Measurements from ENCODE around the gene RUNX1. TPM values are rescaled to one million over a fixed set of nuclear protein-coding genes. Genes with fewer than 3 reads are reported as not detected.

Gene RUNX1
- total RNA-seq, 1 donor from 2014 or later: 92.1 TPM

- CTCF ChIA-PET: interaction anchor here (0.5 kb wide), 1 partner anchor 1224 kb away, joined by 7 read pairs; no protein-coding TSS in a partner anchor
- no peaks in the 10 kb centered on the region for H3K36me3 Mint-ChIP-seq (ENCODE audit: low read depth)
- H3K4me1 Mint-ChIP-seq: no peaks in the 10 kb centered on the region
- intact Hi-C loops (cut with micrococcal nuclease): no loop called here
- DNase-seq (no peak), ATAC-seq (ENCODE audit: low read depth) (no peak)
- H3K27ac Mint-ChIP-seq: no peak overlapping the region
- H3K27me3 Mint-ChIP-seq: peaks cover 4% of the 10 kb centered on the region
- H3K4me3 Mint-ChIP-seq: no peak overlapping the region
- H3K9me3 Mint-ChIP-seq: peaks cover 2% of the 10 kb centered on the region
- POLR2A ChIA-PET: no interaction called here
- no peak for TF ChIP-seq CTCF (IDR thresholded peaks at IDR 0.05)
These were observed 284.3 kb downstream of the RUNX1 start for GRCh38 chr21:34764715-34765284.

GRCh38 chr21:34762786-34763185 lies 286.3 kb downstream of the RUNX1 start:
- H3K9me3 Mint-ChIP-seq: peaks cover 2% of the 10 kb centered on the region
- H3K36me3 Mint-ChIP-seq (ENCODE audit: low read depth): no peaks in the 10 kb centered on the region
- TF ChIP-seq CTCF (IDR thresholded peaks at IDR 0.05): no peak
- POLR2A ChIA-PET: no interaction called here
- CTCF ChIA-PET: interaction anchor here (1.4 kb wide), 1 partner anchor 1265 kb away, joined by 3 read pairs; no protein-coding TSS in a partner anchor
- no peak for DNase-seq
- intact Hi-C loops (cut with micrococcal nuclease): no loop called here
- H3K27me3 Mint-ChIP-seq: peaks cover 4% of the 10 kb centered on the region
- ATAC-seq (ENCODE audit: low read depth): no peak
- H3K27ac Mint-ChIP-seq: no peak overlapping the region
- no peak overlapping the region for H3K4me3 Mint-ChIP-seq
- no peaks in the 10 kb centered on the region for H3K4me1 Mint-ChIP-seq

GRCh38 chr21:34761758-34762330 lies 287.3 kb downstream of the RUNX1 start:
- ATAC-seq (ENCODE audit: low read depth) (no peak), DNase-seq (no peak)
- no peaks in the 10 kb centered on the region for H3K36me3 Mint-ChIP-seq (ENCODE audit: low read depth)
- no peaks in the 10 kb centered on the region for H3K4me1 Mint-ChIP-seq
- H3K4me3 Mint-ChIP-seq: no peak overlapping the region
- H3K9me3 Mint-ChIP-seq: peaks cover 2% of the 10 kb centered on the region
- H3K27me3 Mint-ChIP-seq: peaks cover 4% of the 10 kb centered on the region
- CTCF ChIA-PET: interaction anchor here (1.0 to 1.4 kb wide), 2 partner anchors 16 to 1266 kb away, joined by 3 to 4 read pairs; no protein-coding TSS in a partner anchor
- intact Hi-C loops (cut with micrococcal nuclease): no loop called here
- no peak overlapping the region for H3K27ac Mint-ChIP-seq
- POLR2A ChIA-PET: interaction anchor here (0.5 kb wide), 1 partner anchor 674 kb away, joined by 3 read pairs; no protein-coding TSS in a partner anchor
- no peak for TF ChIP-seq CTCF (IDR thresholded peaks at IDR 0.05)

GRCh38 chr21:34754690-34755647 lies 294.1 kb downstream of the RUNX1 start:
- H3K27ac Mint-ChIP-seq: no peak overlapping the region
- no peaks in the 10 kb centered on the region for H3K36me3 Mint-ChIP-seq (ENCODE audit: low read depth)
- intact Hi-C loops (cut with micrococcal nuclease): no loop called here
- H3K4me3 Mint-ChIP-seq: no peak overlapping the region
- no peak for TF ChIP-seq CTCF (IDR thresholded peaks at IDR 0.05)
- H3K4me1 Mint-ChIP-seq: no peaks in the 10 kb centered on the region
- peaks cover 12% of the 10 kb centered on the region for H3K27me3 Mint-ChIP-seq
- POLR2A ChIA-PET: interaction anchor here (0.6 to 0.9 kb wide), 2 partner anchors 9 to 1272 kb away, joined by 3 to 4 read pairs; no protein-coding TSS in a partner anchor
- no peaks in the 10 kb centered on the region for H3K9me3 Mint-ChIP-seq
- CTCF ChIA-PET: no interaction called here
- DNase-seq (no peak), ATAC-seq (ENCODE audit: low read depth) (no peak)

- Mint-ChIP-seq H3K36me3 (ENCODE audit: low read depth) (no peaks in the 10 kb centered on the region), H3K9me3 (no peaks in the 10 kb centered on the region), H3K27ac (no peak overlapping the region), H3K4me3 (no peak overlapping the region), H3K27me3 (peaks cover 15% of the 10 kb centered on the region), H3K4me1 (peaks cover 5% of the 10 kb centered on the region)
- CTCF ChIA-PET: no interaction called here
- no peak for DNase-seq
- POLR2A ChIA-PET: no interaction called here
- intact Hi-C loops (cut with micrococcal nuclease): no loop called here
- TF ChIP-seq CTCF (IDR thresholded peaks at IDR 0.05): no peak
- no peak for ATAC-seq (ENCODE audit: low read depth)
These were observed 300.2 kb downstream of the RUNX1 start for GRCh38 chr21:34748862-34749261.

Data from activated B cell treated with CpG ODN at 0.5 μM for 24 hours (primary cell).